ENCODE results near the gene DCAF4L1.

DNA sequence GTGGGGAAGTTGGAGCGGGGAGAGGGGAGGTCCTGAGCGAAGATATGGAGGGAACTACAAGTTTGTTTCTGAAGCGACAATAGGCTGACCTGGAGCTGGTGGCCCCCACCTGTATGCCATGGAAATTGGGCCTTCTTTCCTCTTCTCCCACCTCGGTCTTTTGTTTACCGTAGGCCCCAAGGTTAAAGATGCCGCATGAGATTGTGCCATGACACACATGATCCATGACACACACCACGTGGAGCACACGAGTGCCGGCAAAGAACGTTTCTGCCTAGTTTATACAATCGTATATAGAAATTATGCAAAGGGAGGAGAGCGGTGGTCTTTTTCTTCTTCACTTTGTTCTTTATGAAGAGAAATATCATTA, 45.9 kb upstream of the DCAF4L1 start:
- TF ChIP-seq, protein P1, sequence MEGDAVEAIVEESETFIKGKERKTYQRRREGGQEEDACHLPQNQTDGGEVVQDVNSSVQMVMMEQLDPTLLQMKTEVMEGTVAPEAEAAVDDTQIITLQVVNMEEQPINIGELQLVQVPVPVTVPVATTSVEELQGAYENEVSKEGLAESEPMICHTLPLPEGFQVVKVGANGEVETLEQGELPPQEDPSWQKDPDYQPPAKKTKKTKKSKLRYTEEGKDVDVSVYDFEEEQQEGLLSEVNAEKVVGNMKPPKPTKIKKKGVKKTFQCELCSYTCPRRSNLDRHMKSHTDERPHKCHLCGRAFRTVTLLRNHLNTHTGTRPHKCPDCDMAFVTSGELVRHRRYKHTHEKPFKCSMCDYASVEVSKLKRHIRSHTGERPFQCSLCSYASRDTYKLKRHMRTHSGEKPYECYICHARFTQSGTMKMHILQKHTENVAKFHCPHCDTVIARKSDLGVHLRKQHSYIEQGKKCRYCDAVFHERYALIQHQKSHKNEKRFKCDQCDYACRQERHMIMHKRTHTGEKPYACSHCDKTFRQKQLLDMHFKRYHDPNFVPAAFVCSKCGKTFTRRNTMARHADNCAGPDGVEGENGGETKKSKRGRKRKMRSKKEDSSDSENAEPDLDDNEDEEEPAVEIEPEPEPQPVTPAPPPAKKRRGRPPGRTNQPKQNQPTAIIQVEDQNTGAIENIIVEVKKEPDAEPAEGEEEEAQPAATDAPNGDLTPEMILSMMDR (IDR thresholded peaks at IDR 0.05) = no peak
- TF ChIP-seq POLR2A (IDR thresholded peaks at IDR 0.05) = no peak
